HG03439 (cell line): ENCODE measurements around the gene COL11A2.

Source experiments
- ATAC-seq: cut with Tn5 transposase; IDR thresholded peaks from one replicate; pipeline ENCODE4 v1.9.1; 2021; ENCODE audit warnings: mild to moderate bottlenecking, moderate library complexity; ENCODE audit not compliant: unreplicated experiment

Gene COL11A2

GRCh38 chr6:33193619-33194018 lies 1.4 kb upstream of the COL11A2 start:
- no peak for ATAC-seq

- no peak for ATAC-seq
Observed at GRCh38 chr6:33192671-33193602, 670 bp upstream of the COL11A2 start.

- ATAC-seq, result no peak
Observed at GRCh38 chr6:33191383-33192104, 723 bp downstream of the COL11A2 start.

GRCh38 chr6:33190504-33191107 lies 1.7 kb downstream of the COL11A2 start:
- no peak for ATAC-seq

- ATAC-seq, result no peak
Observed at GRCh38 chr6:33189625-33190448, 2.4 kb downstream of the COL11A2 start.

GRCh38 chr6:33189164-33189563 lies 3.1 kb downstream of the COL11A2 start:
- ATAC-seq, result no peak

GRCh38 chr6:33187809-33188208 lies 4.5 kb downstream of the COL11A2 start:
- no peak for ATAC-seq

- no peak for ATAC-seq
Observed at GRCh38 chr6:33185654-33186187, 6.5 kb downstream of the COL11A2 start.

- ATAC-seq, result no peak
Observed at GRCh38 chr6:33185190-33185589, 7.1 kb downstream of the COL11A2 start.

GRCh38 chr6:33183071-33183683 lies 9.1 kb downstream of the COL11A2 start:
- ATAC-seq, result no peak

GRCh38 chr6:33181141-33181540 lies 11.1 kb downstream of the COL11A2 start:
- ATAC-seq, result no peak

- ATAC-seq, result no peak
Observed at GRCh38 chr6:33178755-33179475, 13.4 kb downstream of the COL11A2 start.

GRCh38 chr6:33177552-33178446 lies 14.5 kb downstream of the COL11A2 start:
- ATAC-seq, result no peak

GRCh38 chr6:33176906-33177305 lies 15.4 kb downstream of the COL11A2 start:
- no peak for ATAC-seq

- ATAC-seq, result no peak
Observed at GRCh38 chr6:33175436-33176069, 16.7 kb downstream of the COL11A2 start.

- ATAC-seq, result no peak
Observed at GRCh38 chr6:33174784-33175183, 17.5 kb downstream of the COL11A2 start.

GRCh38 chr6:33173535-33174180 lies 18.6 kb downstream of the COL11A2 start:
- ATAC-seq, result no peak
